ELF-1 (cell line): ENCODE data around the gene STOML2.

Source experiments
- DNase-seq: peaks from one replicate; pipeline ENCODE4 v3.0.0-alpha.2; 2016; ENCODE audit warnings: low read depth, low spot score

The STOML2 gene

DNA sequence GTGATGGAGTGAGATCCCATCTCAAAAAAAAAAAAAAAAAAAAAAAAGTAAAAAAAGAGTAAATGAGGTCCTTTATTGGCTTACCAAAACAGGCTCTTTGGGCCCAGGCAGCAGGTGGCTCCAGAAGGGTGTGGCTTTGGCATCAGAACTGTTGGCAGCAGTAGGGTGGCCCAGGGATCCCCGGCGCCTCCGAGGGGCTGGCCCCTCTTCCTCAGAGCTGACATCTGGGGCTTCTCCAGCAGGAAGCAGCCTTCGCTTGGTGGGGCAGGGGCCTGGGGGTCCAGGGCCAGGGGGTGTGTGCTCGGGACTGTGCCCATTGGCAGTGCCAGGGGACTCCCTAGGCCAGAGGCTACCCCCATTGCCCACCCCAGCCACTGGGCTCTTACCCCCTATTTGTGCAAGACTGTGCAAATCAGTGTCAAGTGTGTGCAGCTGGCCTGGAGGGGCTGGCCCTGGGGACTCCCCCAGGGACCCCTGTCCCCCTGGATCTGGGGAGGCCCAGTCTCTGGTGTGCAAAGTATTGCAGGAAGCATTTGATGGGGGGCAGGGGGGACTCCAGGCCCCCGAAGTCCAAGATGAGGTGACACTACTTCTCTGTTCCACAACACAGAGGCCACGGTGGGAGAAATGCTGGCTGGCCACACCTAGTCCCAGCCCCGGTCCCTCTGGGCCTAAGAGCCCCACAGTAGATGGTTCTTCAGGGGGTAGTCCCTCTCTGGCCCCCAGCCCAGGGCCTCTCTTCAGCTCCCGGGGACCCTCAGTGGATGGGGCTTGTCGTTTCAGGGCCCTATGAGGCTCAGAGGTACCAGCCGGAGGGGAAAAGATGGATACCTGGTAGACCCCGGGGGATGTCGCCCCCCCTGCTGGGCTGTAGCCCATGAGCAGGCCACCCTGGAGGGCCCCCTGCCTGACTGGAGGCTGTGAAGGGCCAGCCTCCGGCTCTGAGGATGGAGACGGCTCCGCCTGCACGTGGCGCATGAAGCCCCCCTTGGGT, 4.7 kb upstream of the STOML2 start:
- DNase-seq = no peak

DNA sequence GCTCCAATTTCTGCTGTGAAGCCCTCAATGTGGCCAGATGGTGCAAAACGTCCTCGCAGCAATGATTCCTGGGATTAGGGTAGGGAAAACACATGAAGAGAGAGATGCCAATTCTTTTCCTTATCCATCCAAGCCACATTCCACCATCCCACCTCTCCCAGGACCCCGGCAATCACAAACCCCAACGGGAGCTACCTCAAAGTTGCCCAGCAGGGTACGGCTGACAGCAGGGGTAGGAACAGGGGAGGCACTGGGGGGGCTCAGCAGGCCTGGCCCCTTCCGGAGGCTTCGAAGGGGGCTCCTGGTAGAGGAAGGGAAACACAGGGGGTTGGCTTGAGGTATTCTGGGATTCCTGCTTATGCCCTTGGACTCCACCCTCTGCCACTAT, 3.4 kb upstream of the STOML2 start:
- DNase-seq = no peak

DNA sequence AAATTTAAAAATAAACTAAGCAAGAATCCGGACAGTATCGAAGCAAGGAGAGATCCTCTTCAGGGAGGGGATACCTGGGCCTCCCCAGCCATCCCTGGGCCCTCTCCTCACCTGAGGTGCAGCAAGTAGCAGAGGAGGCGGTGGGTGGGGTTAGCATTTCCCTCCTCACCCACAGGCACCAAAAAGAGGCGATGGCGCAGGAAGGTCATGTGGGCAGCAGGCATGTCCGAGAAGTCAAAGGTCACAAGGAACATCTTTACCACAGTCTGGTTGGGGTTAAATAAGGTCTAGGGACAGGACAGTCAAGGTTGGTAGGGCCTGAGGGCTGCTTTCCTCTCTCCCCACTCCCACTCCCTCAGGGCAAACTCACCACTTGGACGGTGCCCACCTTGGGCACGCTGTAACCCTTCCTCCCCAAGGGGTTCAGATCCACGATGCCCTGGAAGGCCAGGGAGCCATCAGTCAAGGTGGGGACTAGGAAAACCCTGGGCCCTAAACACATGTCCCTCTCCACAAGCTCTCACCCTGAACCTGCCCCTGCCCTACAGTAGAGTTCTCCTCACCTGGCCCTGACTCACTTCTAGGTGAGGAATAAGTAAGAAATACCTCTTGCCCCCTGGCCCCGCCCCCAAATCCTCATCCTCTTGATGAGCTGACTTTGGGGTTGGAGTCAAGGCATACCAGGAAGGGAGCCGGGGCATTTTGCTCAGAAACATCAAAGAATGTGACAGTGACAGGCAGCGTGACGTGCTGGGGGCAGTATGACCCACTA, 2.8 kb upstream of the STOML2 start:
- no peak for DNase-seq

DNA sequence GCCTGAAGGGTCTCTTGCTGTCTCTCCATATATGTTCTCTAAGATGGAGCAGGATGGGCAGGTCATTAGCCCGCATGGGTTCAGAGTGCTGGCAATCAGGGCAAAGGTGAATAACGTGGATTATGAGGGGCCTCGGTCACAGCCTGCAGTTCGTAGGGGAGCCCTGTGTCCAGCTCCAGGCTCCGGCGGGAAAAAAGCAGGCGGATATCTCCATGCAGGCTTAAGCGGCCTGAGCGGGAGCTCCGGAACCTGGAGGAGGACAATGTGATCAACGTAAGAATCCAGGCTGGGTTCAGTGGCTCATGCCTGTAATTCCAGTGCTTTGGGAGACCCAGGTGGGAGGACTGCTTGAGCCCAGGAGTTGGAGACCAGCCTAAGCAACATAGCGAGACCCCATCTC, 2.2 kb upstream of the STOML2 start:
- DNase-seq = no peak

- no peak for DNase-seq
These were observed 1.7 kb upstream of the STOML2 start for GRCh38 chr9:35104586-35104985.

DNA sequence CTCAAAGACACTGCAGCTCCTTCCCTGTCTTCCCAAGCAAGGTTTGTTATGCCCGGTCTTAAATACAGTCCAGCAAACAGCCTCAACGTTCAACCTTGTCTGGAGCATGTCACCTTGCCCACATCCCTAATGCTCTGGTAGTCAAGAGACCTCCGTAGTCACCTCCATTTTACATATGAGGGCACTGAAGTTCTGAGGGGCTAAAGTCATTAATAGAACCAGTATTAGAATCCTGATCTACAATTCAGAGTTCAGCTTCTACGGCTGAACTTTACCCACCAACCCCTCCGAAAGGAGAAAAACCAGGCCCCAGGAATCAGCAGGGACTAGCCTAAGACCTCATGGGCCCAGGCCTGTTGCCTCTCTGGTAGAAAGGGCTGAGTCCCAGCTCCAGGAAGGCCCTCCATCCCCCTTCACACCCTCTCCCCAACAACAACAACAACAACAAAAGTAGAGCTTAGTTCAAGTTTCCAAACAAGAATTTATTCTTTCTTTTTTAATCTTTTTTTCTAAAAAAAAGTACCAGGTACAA, 795 bp upstream of the STOML2 start:
- DNase-seq = no peak

DNA sequence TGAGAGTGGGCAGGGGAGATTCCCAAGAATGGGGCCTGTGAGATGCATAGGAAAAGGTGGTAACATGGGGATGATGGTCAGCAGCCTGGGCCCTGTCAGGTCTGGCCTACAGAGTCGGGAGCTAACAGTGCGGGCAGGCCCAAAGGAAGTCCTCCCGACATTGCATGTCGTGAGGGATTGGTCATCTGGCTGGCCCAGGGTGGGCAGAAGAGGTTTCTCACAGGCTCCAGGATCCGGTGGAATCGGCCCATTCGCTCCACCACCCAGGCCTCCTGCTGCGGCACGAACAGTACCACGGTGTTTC, 514 bp downstream of the STOML2 start:
- DNase-seq = no peak

GRCh38 chr9:35097573-35097972, 5.4 kb downstream of the STOML2 start:
- DNase-seq = no peak

- DNase-seq = peak; percentile 97
These were observed 6.7 kb downstream of the STOML2 start, which contains the start of gene PIGO for GRCh38 chr9:35096035-35096849. Gene PIGO (minus strand): TSS chr9:35096591. CDS start chr9:35095565, 1,026 bp downstream.

DNA sequence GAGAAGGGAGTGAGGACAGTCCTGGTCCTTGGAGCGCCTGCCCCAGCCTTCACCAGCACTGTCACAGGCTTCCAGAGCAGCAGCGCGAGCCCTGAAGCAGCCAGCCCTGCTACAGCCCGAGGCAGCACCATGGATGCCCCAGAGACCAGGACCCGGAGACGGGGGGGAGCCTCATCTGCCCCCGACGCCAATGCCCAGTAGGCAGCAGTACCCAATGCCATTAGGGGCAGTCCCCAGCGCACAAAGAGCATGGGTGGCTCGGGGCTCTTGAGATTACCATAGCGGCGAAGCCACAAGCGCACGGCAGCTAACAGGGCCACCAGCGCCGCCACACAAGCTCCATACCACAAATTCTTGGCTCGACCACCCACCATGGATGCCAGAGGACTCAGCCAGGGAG, 11.4 kb downstream of the STOML2 start:
- no peak for DNase-seq

DNA sequence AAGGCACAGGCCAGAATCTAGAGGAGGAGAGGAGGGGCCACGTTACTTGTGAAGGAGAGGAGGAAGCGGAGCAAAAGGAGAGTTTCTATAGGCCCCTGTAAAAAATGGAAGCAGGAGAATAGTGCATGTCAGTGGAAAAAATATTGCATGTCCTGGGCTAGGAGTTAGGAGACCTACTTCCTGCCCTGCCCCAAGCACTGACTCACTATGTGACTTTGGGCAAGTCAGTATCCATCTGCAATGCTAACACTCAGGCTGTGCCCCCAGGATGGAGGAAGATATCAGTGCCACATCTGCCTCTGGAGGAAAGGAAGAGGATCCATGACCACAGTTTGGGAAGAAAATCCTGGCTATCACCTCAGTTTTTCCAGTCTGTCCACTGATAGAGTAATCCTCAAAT, 13.5 kb downstream of the STOML2 start:
- no peak for DNase-seq

DNA sequence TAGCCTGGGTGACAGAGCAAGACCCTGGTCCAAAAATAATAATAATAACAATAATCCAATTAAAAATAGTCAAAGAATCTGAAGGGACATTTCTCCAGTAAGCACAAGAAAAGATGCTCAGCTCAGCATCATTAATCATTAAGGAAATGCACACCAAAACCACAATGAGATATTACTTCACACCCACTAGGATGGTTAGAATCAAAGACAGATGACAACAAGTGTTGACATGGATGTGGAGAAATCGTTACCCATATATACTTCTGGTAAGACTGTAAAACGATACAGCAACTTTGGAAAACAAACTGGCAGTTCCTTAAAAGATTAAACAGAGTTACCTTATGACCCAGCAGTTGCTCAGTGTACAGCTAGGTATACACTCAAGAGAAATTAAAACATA, 17.9 kb downstream of the STOML2 start:
- DNase-seq = no peak

DNA sequence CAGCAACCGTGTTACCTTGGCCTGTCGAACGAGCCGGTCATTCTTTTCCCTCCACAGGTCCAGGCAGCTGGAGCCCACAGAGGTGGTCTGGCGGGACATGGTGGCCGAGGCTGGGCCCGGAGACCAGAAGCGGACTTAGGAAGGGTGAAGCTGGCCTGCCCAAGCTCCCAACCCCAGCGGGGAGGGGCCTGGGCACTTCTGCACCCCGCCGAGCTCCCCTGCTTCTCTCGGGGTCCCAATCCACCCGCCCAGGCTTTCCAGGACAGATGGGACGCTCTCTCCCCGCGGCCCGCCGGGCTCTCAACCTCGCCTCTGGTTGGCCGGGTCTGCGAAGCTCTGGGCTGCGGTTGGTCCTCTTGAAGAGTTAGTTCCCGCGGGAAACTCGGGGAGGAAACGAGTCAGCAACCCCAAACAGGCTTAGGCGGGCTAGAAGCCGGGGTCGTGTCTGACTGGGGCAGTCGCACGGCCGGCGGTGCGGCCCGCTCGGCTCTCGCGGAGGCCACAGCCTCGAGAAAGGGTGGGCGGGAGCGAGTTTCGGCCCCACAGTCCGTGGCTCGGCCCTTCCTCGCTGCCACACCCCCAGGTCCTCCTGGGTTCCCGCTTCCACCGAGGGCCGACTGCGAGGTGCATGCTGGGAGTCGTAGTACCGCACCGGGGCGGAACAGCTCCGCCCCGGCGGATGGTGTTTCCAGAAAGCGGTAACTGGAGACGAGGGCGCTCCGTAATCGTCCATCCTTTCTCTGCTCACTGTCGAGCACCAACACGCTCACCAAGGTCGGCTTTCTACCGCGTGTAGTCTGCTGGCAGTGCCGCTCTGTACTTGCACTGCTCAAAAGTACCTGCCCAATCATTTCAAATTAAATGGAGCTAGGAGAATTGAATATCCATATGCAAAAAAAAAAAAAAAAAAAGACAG, 23.2 kb downstream of the STOML2 start, which contains the start of gene FANCG:
Gene FANCG, minus strand, starts transcription at position 517 of the 916 bp plus-strand sequence. Its CDS starts 418 bp downstream, at position 99.
- DNase-seq = peak; percentile 96

DNA sequence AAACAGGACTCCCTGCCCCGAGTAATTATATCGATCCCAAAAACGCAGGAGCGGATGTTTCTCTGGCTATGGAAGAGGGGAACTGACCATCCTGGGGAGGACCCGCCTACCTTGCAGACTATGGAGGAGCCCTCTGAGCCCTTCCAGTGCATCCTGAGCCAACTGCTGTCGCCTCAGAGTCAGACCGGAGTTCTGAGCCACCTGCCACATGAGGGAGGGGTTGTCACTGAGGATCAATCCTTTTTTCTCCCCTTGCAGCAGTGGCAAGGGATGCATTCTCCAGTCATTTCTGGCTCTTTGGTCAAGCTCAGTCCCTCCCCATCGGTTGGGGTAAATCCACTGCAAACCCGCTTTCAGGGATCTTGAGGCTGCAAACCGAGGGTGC, 23.9 kb downstream of the STOML2 start:
- no peak for DNase-seq

GRCh38 chr9:35078066-35078465, 24.9 kb downstream of the STOML2 start:
- DNase-seq = no peak

DNA sequence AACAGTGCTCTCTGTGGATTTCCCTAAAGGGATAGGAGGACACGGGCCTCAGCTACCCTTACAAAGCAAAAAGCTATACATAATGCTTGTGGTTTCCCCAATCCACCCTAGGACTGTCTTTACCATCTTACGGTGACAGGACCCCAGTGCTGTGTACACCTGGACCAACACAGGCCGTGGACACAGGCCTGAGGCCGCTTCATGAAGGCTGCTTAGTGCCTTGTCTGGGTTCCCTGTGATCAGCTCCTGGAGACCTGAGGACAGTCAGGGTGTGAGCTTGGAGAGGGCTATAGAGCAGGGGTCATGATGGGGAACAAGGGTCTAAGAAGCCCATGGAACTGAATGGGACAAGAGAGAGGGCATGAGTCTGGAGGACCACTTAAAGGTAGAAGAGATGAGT, 26.1 kb downstream of the STOML2 start:
- DNase-seq = no peak

- DNase-seq = no peak
These were observed 27.6 kb downstream of the STOML2 start for GRCh38 chr9:35075358-35075757.

- no peak for DNase-seq
These were observed 28.1 kb downstream of the STOML2 start for GRCh38 chr9:35074791-35075190.

- no peak for DNase-seq
These were observed 28.8 kb downstream of the STOML2 start for GRCh38 chr9:35074141-35074540.

DNA sequence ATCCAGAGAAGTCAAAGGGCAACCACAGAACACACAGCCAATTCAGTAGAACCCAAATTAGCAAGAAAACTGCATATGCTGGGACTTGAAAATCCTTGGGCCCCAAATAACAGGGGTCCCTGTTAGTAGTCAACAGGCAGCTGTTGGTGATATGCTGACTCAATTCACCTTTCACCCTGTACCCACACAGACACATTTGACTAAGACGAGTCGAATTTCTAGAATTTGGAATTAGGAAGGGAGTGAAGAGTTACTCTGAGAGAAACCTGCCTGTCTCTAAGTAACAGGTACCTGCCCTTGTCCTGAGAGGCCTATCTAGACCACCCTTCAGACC, 29.7 kb downstream of the STOML2 start:
- no peak for DNase-seq
